Fibroblast of pulmonary artery (primary cell): ENCODE data around the gene DGKB.

Experiments used
- DNase-seq: peaks from one replicate; pipeline ENCODE4 v3.0.0-alpha.2; 2010; ENCODE audit warnings: low read depth
- H3K4me3 ChIP-seq: replicated peaks from 2 replicates; pipeline ENCODE4 v1.5.1; 2011; ENCODE audit warnings: low read depth, mild to moderate bottlenecking, control low read depth, low read length, moderate library complexity
- CTCF ChIP-seq: IDR thresholded peaks from 2 replicates; pipeline ENCODE4 v1.5.1; 2011; ENCODE audit warnings: mild to moderate bottlenecking, control low read depth, low read length, inconsistent platforms; ENCODE audit errors: missing control alignments

DGKB gene

GRCh38 chr7:14430926-14431325, 471.6 kb downstream of the DGKB start:
- no peak for DNase-seq
- no peak overlapping the region for H3K4me3 ChIP-seq
- TF ChIP-seq CTCF = no peak

GRCh38 chr7:14425559-14425958, 477.0 kb downstream of the DGKB start:
- H3K4me3 ChIP-seq = no peak overlapping the region
- no peak for TF ChIP-seq CTCF
- DNase-seq = no peak

GRCh38 chr7:14424675-14425074, 477.9 kb downstream of the DGKB start:
- TF ChIP-seq CTCF = no peak
- no peak overlapping the region for H3K4me3 ChIP-seq
- no peak for DNase-seq

GRCh38 chr7:14420768-14421167, 481.8 kb downstream of the DGKB start:
- no peak for TF ChIP-seq CTCF
- no peak overlapping the region for H3K4me3 ChIP-seq
- no peak for DNase-seq

- peak; percentile 13 for DNase-seq
- no peak for TF ChIP-seq CTCF
- no peak overlapping the region for H3K4me3 ChIP-seq
Observed at GRCh38 chr7:14419531-14419930, 483.0 kb downstream of the DGKB start.

GRCh38 chr7:14418633-14419032, 483.9 kb downstream of the DGKB start:
- DNase-seq = no peak
- TF ChIP-seq CTCF = no peak
- no peak overlapping the region for H3K4me3 ChIP-seq

- TF ChIP-seq CTCF = no peak
- H3K4me3 ChIP-seq = no peak overlapping the region
- no peak for DNase-seq
Observed at GRCh38 chr7:14414274-14414986, 488.1 kb downstream of the DGKB start.
